HT1080 (cell line): ENCODE results near the gene IARS1. TPM values are rescaled to one million over a fixed set of nuclear protein-coding genes. Genes with fewer than 3 reads are reported as not detected.

Experiments
- DNase-seq: peaks from one replicate; pipeline ENCODE4 v3.0.0-alpha.2; 2015; ENCODE audit warnings: low read depth
- polyA plus RNA-seq, 2 experiments: library from polyadenylated mRNA; depleted of rRNA; stranded (reverse); fragments of >200 nt; gene quantifications; 2 replicates each; pipeline ENCODE4 v1.2.3, GENCODE V29; 2015
- total RNA-seq: library from RNA; depleted of rRNA; stranded (reverse); fragments of >200 nt; shearing (Covaris generic); gene quantifications from 2 replicates; pipeline ENCODE4 v1.2.3, GENCODE V29; 2014; rRNA removed

Gene IARS1
- total RNA-seq = 275 and 327 TPM in 2 replicates
- polyA plus RNA-seq (2015; cell fraction: cytosol; rRNA removed) = 148 and 180 TPM in 2 replicates
- 445 and 447 TPM in 2 replicates for polyA plus RNA-seq (2015; cell fraction: nucleus; rRNA removed)

GRCh38 chr9:92293452-92294296 is at the start of gene IARS1:
IARS1 (minus strand) TSS chr9:92293697; CDS start chr9:92289419, 4,278 bp downstream.
- peak; percentile 99 for DNase-seq

- no peak for DNase-seq
Observed at GRCh38 chr9:92342825-92343488, 49.5 kb upstream of the IARS1 start.

GRCh38 chr9:92341578-92341977 is 48.1 kb upstream of the IARS1 start:
- DNase-seq = no peak

GRCh38 chr9:92333282-92333634 is 39.8 kb upstream of the IARS1 start:
- DNase-seq = no peak

- DNase-seq = no peak
Observed at GRCh38 chr9:92332577-92333281, 39.2 kb upstream of the IARS1 start.

GRCh38 chr9:92328225-92328624 is 34.7 kb upstream of the IARS1 start:
- peak; percentile 63 for DNase-seq

- DNase-seq = no peak
Observed at GRCh38 chr9:92327283-92327850, 33.9 kb upstream of the IARS1 start.

- no peak for DNase-seq
Observed at GRCh38 chr9:92325991-92326500, 32.5 kb upstream of the IARS1 start.

GRCh38 chr9:92325269-92325990 is 31.9 kb upstream of the IARS1 start, which contains the start of the genes CENPP and NOL8:
CENPP (plus strand) TSS chr9:92325953.
NOL8 (minus strand) TSS chr9:92325350; CDS start chr9:92324161, 1,189 bp downstream.
- peak; percentile 89 for DNase-seq

GRCh38 chr9:92324889-92325268 is 31.4 kb upstream of the IARS1 start:
- DNase-seq = no peak

GRCh38 chr9:92324431-92324830 is 30.9 kb upstream of the IARS1 start:
- no peak for DNase-seq

- no peak for DNase-seq
Observed at GRCh38 chr9:92315456-92315855, 22.0 kb upstream of the IARS1 start.

- DNase-seq = no peak
Observed at GRCh38 chr9:92313624-92314012, 20.1 kb upstream of the IARS1 start.

- DNase-seq = no peak
Observed at GRCh38 chr9:92312887-92313623, 19.6 kb upstream of the IARS1 start.

- DNase-seq = no peak
Observed at GRCh38 chr9:92310562-92310961, 17.1 kb upstream of the IARS1 start.

GRCh38 chr9:92308893-92309292 is 15.4 kb upstream of the IARS1 start:
- DNase-seq = no peak

GRCh38 chr9:92300936-92301335 is 7.4 kb upstream of the IARS1 start:
- no peak for DNase-seq

- no peak for DNase-seq
Observed at GRCh38 chr9:92299116-92299515, 5.6 kb upstream of the IARS1 start.

- DNase-seq = no peak
Observed at GRCh38 chr9:92298036-92298435, 4.5 kb upstream of the IARS1 start.

GRCh38 chr9:92297611-92298010 is 4.1 kb upstream of the IARS1 start:
- no peak for DNase-seq
